Measurements from ENCODE around the gene CENPO.

Gene CENPO

DNA sequence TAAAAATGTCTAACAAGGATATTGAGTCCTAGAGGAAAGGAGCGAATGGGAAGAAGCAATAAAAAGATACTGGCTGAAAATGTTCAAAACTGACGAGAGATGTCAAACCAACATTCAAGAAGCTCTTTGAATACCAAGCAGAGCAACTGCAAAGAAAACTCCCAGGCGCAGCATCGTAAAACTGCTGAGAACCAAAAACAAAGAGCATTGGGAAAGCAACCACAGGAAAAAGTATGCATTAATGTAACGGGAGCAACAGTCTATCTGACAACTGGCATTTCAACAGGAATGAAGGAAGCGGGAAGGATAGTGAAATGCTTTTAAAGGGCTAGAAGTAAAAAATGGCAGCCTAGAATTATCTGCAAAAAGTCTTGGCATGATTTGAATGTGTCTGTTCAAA lies 73.7 kb downstream of the CENPO start:
- no peak for DNase-seq

DNA sequence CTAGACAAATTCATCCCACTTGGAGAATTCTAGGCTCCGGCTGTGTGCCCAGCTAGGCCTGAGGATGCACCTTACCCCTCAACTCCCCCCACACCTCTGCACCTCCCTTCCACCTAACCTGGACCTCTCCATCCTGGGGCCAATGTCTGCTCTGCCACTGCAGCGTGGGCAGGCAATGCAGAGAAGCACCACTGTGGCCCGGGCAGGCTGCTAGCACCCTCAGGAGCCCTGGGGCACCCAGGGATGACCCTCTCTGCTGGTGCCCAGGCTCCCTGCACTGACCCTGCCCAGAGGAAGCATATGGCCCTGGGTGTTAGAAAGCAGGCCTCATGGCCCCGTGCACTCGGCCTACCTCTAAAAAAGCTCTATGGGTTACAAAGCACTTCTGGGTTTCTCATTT lies 77.2 kb downstream of the CENPO start:
- no peak for DNase-seq

- DNase-seq = no peak
Observed at GRCh38 chr2:24870891-24871705, 77.9 kb downstream of the CENPO start.

DNA sequence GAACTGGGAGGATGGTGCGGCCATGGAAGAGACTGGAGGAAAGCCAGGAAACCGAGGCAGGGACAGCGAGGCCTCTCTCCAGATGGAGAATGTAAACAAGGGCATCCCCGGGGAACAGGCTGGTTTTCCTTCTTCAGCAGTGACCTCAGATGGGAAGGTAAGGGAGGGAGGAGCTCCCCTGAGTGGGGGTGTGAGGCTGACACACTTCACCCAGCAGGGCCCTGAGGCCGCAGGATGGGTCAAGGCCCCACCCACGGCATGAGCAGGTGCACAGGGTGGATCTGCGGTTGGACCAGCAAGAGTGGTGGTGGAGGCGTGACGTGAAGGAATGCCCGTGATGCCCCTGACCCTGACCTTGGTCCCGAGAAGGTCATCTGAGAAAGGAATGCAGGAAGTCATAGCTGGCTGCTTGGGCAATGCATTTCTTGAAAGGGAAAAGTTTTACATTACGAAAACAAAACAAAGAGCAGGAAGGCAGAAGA lies 78.7 kb downstream of the CENPO start:
- no peak for DNase-seq

Data from activated naive CD4-positive, alpha-beta T cell (primary cell).